A673 (cell line): ENCODE results near the gene CANX. TPM values are rescaled to one million over a fixed set of nuclear protein-coding genes. Genes with fewer than 3 reads are reported as not detected.
"Not testable (repeated sequence)": the region's sequence is repeated elsewhere in the genome, so short reads cannot be mapped to it uniquely, and the experiment has no call there.

ENCODE experiments used
- Bru-seq: library from RNA; stranded (reverse); fragments of 400-500 nt; gene quantifications from one replicate; lab custom pipeline; 2021; lab: Mats Ljungman, UMichigan
- BruChase-seq, 2 experiments: library from RNA; stranded (reverse); fragments of 400-500 nt; gene quantifications; one replicate each; lab custom pipeline; 2021; lab: Mats Ljungman, UMichigan
- BruUV-seq: library from RNA; stranded (reverse); fragments of 400-500 nt; replicated peaks from 2 replicates; lab custom pipeline; 2021; lab: Mats Ljungman, UMichigan
- CTCF ChIA-PET: fragments of 300-600 bp; sonication (Branson Sonifier 250); formaldehyde crosslinking; loops from one replicate; lab custom pipeline; 2022; ENCODE audit warnings: antibody characterized with exemption; lab: Charles Lee
- POLR2A ChIA-PET: fragments of 300-600 bp; sonication (Branson Sonifier 250); formaldehyde crosslinking; loops from one replicate; lab custom pipeline; 2022; ENCODE audit warnings: antibody characterized with exemption; ENCODE audit not compliant: low non-redundant PET; lab: Charles Lee
- DNase-seq: peaks from one replicate; pipeline ENCODE4 v3.0.0-alpha.2; 2015; ENCODE audit warnings: low spot score
- H3K27ac ChIP-seq: fragments of 200-600 bp; sonication (generic); 2 replicates; pipeline ENCODE4 v1.5.1; 2016; ENCODE audit warnings: mixed run types, low read depth, mild to moderate bottlenecking, mixed read lengths, antibody characterized with exemption, low read length; ENCODE audit not compliant: poor library complexity, severe bottlenecking
- H3K27me3 ChIP-seq: fragments of 200-600 bp; sonication (generic); replicated peaks from 2 replicates; pipeline ENCODE4 v1.6.1; 2017; ENCODE audit warnings: mixed run types, low read depth, mild to moderate bottlenecking, mixed read lengths, antibody characterized with exemption, low read length; ENCODE audit not compliant: insufficient read depth, poor library complexity
- H3K36me3 ChIP-seq: fragments of 200-600 bp; sonication (generic); 2 replicates; pipeline ENCODE4 v1.6.1; 2016; ENCODE audit warnings: mixed run types, mild to moderate bottlenecking, mixed read lengths, antibody characterized with exemption, low read length; ENCODE audit not compliant: insufficient read depth, poor library complexity, severe bottlenecking
- H3K4me1 ChIP-seq: fragments of 200-600 bp; sonication (generic); 2 replicates; pipeline ENCODE4 v1.6.1; 2017; ENCODE audit warnings: mixed run types, mild to moderate bottlenecking, mixed read lengths, antibody characterized with exemption, low read length; ENCODE audit not compliant: insufficient read depth, poor library complexity, severe bottlenecking
- H3K4me3 ChIP-seq: fragments of 200-600 bp; sonication (generic); 2 replicates; pipeline ENCODE4 v1.5.1; 2016; ENCODE audit warnings: low read depth, mixed run types, mild to moderate bottlenecking, mixed read lengths, low read length; ENCODE audit not compliant: poor library complexity, severe bottlenecking
- H3K9me3 ChIP-seq: fragments of 200-600 bp; sonication (generic); 2 replicates; pipeline ENCODE4 v1.6.1; 2016; ENCODE audit warnings: mixed run types, low read depth, mild to moderate bottlenecking, mixed read lengths, antibody characterized with exemption, low read length; ENCODE audit not compliant: poor library complexity, severe bottlenecking
- CTCF ChIP-seq: fragments of 300-800, 200-600 bp; sonication (generic); conservative IDR thresholded peaks from 2 replicates; pipeline ENCODE4 v1.5.1; 2017; ENCODE audit warnings: low read depth, mild to moderate bottlenecking, antibody characterized with exemption, low read length, moderate library complexity, mixed read lengths
- EZH2 ChIP-seq: fragments of 200-600 bp; sonication (generic); IDR thresholded peaks from 2 replicates; pipeline ENCODE4 v1.6.1; 2017; ENCODE audit warnings: borderline replicate concordance, low read depth, mild to moderate bottlenecking, mixed read lengths, antibody characterized with exemption, low read length; ENCODE audit not compliant: poor library complexity, severe bottlenecking
- intact Hi-C: fragments of 100-400 bp; cut with micrococcal nuclease; formaldehyde crosslinking; loops from one replicate; pipeline ENCODE4 v1.10.0; 2022; ENCODE audit not compliant: unreplicated experiment
- long read RNA-seq: library from polyadenylated mRNA; stranded (forward); transcript quantifications from one replicate; pipeline ENCODE4 v2.0.0, GENCODE V29; 2022
- total RNA-seq: library from RNA; stranded (reverse); gene quantifications from 2 replicates; pipeline ENCODE4 v1.2.3, GENCODE V29; 2021

The CANX gene, protein sequence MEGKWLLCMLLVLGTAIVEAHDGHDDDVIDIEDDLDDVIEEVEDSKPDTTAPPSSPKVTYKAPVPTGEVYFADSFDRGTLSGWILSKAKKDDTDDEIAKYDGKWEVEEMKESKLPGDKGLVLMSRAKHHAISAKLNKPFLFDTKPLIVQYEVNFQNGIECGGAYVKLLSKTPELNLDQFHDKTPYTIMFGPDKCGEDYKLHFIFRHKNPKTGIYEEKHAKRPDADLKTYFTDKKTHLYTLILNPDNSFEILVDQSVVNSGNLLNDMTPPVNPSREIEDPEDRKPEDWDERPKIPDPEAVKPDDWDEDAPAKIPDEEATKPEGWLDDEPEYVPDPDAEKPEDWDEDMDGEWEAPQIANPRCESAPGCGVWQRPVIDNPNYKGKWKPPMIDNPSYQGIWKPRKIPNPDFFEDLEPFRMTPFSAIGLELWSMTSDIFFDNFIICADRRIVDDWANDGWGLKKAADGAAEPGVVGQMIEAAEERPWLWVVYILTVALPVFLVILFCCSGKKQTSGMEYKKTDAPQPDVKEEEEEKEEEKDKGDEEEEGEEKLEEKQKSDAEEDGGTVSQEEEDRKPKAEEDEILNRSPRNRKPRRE
- total RNA-seq (598 and 609 TPM in 2 replicates), Bru-seq, nascent RNA (percentile 95 among the genes with signal in this experiment), BruChase-seq, experiment 1, labeled RNA remaining after a 2-hour chase (percentile 98 among the genes with signal in this experiment), BruChase-seq, experiment 2, labeled RNA remaining after a 6-hour chase (percentile 99 among the genes with signal in this experiment)
- long read RNA-seq, full-length matches to known transcripts: 660 of 816 reads
- long read RNA-seq, partial matches to known transcripts: 78 of 816 reads
- long read RNA-seq, other reads (novel, unspliced or antisense): 78 of 816 reads

DNA sequence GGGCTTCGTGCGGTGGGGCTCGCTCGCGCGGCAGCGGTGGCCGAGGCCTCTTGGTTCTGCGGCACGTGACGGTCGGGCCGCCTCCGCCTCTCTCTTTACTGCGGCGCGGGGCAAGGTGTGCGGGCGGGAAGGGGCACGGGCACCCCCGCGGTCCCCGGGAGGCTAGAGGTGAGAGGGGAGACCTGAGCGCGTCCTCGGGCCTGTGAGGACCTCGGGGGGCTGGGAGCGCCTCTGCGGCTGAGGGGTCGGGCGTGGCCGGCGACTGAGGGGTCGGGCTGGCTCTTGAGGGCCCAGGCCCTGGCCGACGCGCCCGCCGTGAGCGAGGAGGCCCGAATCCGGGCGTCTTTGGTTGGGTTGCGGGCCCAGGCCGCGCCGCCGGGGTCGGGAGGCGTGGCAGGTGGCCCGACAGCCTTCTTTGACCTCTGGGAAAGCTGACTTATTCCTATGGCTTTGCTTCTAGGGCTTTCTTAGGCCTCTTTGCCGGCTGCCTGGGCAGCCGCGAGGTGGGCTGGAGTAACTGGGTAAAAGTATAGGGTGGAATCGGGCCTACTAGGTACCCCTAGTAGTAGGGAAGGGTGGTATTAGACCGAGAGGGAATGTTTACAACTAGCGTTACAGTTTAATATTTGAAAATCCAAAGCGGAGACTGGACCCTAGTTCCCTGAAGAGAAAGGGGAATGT, at the start of gene CANX:
CANX (plus strand) TSS at position 33 of the 681 bp plus-strand sequence. CDS start 6,715 bp downstream, outside the sequence.
- ChIA-PET POLR2A (no interaction called here), CTCF (no interaction called here)
- BruUV-seq: no TSS peak
- peaks cover 8% of the 10 kb centered on the region for H3K4me1 ChIP-seq
- intact Hi-C loops: no loop called here
- peak within 1 kb of the TSS; percentile 97 for H3K4me3 ChIP-seq
- peaks cover 30% of the 10 kb centered on the region for H3K36me3 ChIP-seq
- no peak for TF ChIP-seq CTCF
- no peak for TF ChIP-seq EZH2
- DNase-seq: no peak
- no peaks in the 10 kb centered on the region for H3K9me3 ChIP-seq
- H3K27me3 ChIP-seq: no peaks in the 10 kb centered on the region
- peak within 1 kb of the TSS; percentile 96 for H3K27ac ChIP-seq

- H3K27ac ChIP-seq, CTCF ChIA-PET, BruUV-seq, H3K36me3 ChIP-seq, intact Hi-C loops, H3K9me3 ChIP-seq, H3K27me3 ChIP-seq, DNase-seq, POLR2A ChIA-PET, H3K4me3 ChIP-seq, H3K4me1 ChIP-seq: not testable (repeated sequence)
Observed at GRCh38 chr5:179649166-179649703, 49.5 kb upstream of the CANX start.

GRCh38 chr5:179650245-179650644, 48.5 kb upstream of the CANX start:
- H3K4me3 ChIP-seq, H3K36me3 ChIP-seq, BruUV-seq, H3K27ac ChIP-seq, H3K4me1 ChIP-seq, intact Hi-C loops, H3K9me3 ChIP-seq, H3K27me3 ChIP-seq, CTCF ChIA-PET, DNase-seq, POLR2A ChIA-PET: not testable (repeated sequence)

GRCh38 chr5:179653135-179653534, 45.6 kb upstream of the CANX start:
- H3K4me3 ChIP-seq, DNase-seq, H3K27me3 ChIP-seq, BruUV-seq, POLR2A ChIA-PET, H3K27ac ChIP-seq, intact Hi-C loops, H3K36me3 ChIP-seq, H3K4me1 ChIP-seq, H3K9me3 ChIP-seq, CTCF ChIA-PET: not testable (repeated sequence)

- POLR2A ChIA-PET, H3K9me3 ChIP-seq, BruUV-seq, intact Hi-C loops, H3K27me3 ChIP-seq, DNase-seq, CTCF ChIA-PET, H3K4me1 ChIP-seq, H3K36me3 ChIP-seq, H3K4me3 ChIP-seq, H3K27ac ChIP-seq: not testable (repeated sequence)
Observed at GRCh38 chr5:179657302-179658178, 41.2 kb upstream of the CANX start.
